Activated CD4-positive, alpha-beta T cell treated with anti-CD3 and anti-CD28 coated beads for 36 hours (primary cell): ENCODE data around the gene CEL. TPM values are rescaled to one million over a fixed set of nuclear protein-coding genes. Genes with fewer than 3 reads are reported as not detected.
"Not testable (repeated sequence)": the region's sequence is repeated elsewhere in the genome, so short reads cannot be mapped to it uniquely, and the experiment has no call there.

ENCODE experiments used
- ATAC-seq: fragments of 200-7000 bp; cut with Tn5 transposase; one replicate; pipeline ENCODE4 v1.10.0; 2021; ENCODE audit warnings: mild to moderate bottlenecking, moderate library complexity
- CTCF ChIA-PET: fragments of 350-600 bp; sonication (Branson Sonifier 250); formaldehyde crosslinking; loops from one replicate; lab custom pipeline; 2021; ENCODE audit warnings: antibody characterized with exemption; lab: Charles Lee
- POLR2A ChIA-PET: fragments of 350-600 bp; sonication (Branson Sonifier 250); formaldehyde crosslinking; loops from one replicate; lab custom pipeline; 2021; ENCODE audit warnings: antibody characterized with exemption, inconsistent platforms; lab: Charles Lee
- DNase-seq: peaks from one replicate; pipeline ENCODE4 v3.0.0-alpha.2; 2020
- H3K27ac Mint-ChIP-seq: one replicate; pipeline ENCODE4 v1.8.0; 2021; ENCODE audit warnings: mixed read lengths
- H3K27me3 Mint-ChIP-seq: one replicate; pipeline ENCODE4 v1.8.0; 2021; ENCODE audit warnings: mixed read lengths
- H3K36me3 Mint-ChIP-seq: one replicate; pipeline ENCODE4 v1.8.0; 2021; ENCODE audit warnings: low read depth, mixed read lengths
- H3K4me1 Mint-ChIP-seq: one replicate; pipeline ENCODE4 v1.8.0; 2021; ENCODE audit warnings: mixed read lengths
- H3K4me3 Mint-ChIP-seq: one replicate; pipeline ENCODE4 v1.8.0; 2021; ENCODE audit warnings: mild to moderate bottlenecking, moderate library complexity, mixed read lengths
- H3K9me3 Mint-ChIP-seq: one replicate; pipeline ENCODE4 v1.8.0; 2021; ENCODE audit warnings: low read depth, mixed read lengths
- intact Hi-C, 2 experiments: fragments of 100-400 bp; cut with DNase I in 1 of 2; cut with micrococcal nuclease in 1 of 2; formaldehyde crosslinking; loops; one replicate each; pipeline versions ENCODE4 v1.14.2 to v1.15.1; 2022 to 2024; cut with DNase I, micrococcal nuclease
- total RNA-seq, 2 experiments: library from RNA; stranded (reverse); gene quantifications; one replicate each; pipeline ENCODE4 v1.2.3, GENCODE V29; 2021

CEL gene
- total RNA-seq, 2 experiments from 2014 or later, result 0.98 to 1.2 TPM

GRCh38 chr9:133086894-133087293 is 25.1 kb downstream of the CEL start:
- H3K9me3 Mint-ChIP-seq, result no peaks in the 10 kb centered on the region
- ChIA-PET POLR2A (no interaction called here), CTCF (no interaction called here)
- H3K36me3 Mint-ChIP-seq, result no peaks in the 10 kb centered on the region
- DNase-seq, result no peak
- no peak overlapping the region for H3K27ac Mint-ChIP-seq
- ATAC-seq, result no peak
- no peaks in the 10 kb centered on the region for H3K4me1 Mint-ChIP-seq
- no peaks in the 10 kb centered on the region for H3K27me3 Mint-ChIP-seq
- H3K4me3 Mint-ChIP-seq, result no peak overlapping the region
- intact Hi-C loops, result loop anchor here in 1 of 2 experiments (2.0 kb wide), 1 partner anchor 18 kb away; no protein-coding TSS in a partner anchor

GRCh38 chr9:133087429-133088145 is 25.8 kb downstream of the CEL start:
- Mint-ChIP-seq H3K4me1 (no peaks in the 10 kb centered on the region), H3K36me3 (no peaks in the 10 kb centered on the region), H3K9me3 (no peaks in the 10 kb centered on the region), H3K4me3 (no peak overlapping the region), H3K27ac (no peak overlapping the region), H3K27me3 (no peaks in the 10 kb centered on the region)
- CTCF ChIA-PET, result no interaction called here
- POLR2A ChIA-PET, result no interaction called here
- no peak for DNase-seq
- no peak for ATAC-seq
- intact Hi-C loops, result loop anchor here in 1 of 2 experiments (2.0 kb wide), 1 partner anchor 19 kb away; no protein-coding TSS in a partner anchor

- H3K27me3 Mint-ChIP-seq, result no peaks in the 10 kb centered on the region
- intact Hi-C loops, result no loop called here
- POLR2A ChIA-PET, result no interaction called here
- no peaks in the 10 kb centered on the region for H3K4me1 Mint-ChIP-seq
- CTCF ChIA-PET, result no interaction called here
- no peaks in the 10 kb centered on the region for H3K9me3 Mint-ChIP-seq
- ATAC-seq (no peak), DNase-seq (no peak)
- H3K36me3 Mint-ChIP-seq, result no peaks in the 10 kb centered on the region
- H3K4me3 Mint-ChIP-seq, result no peak overlapping the region
- no peak overlapping the region for H3K27ac Mint-ChIP-seq
These were observed 26.5 kb downstream of the CEL start for GRCh38 chr9:133088146-133088750.

- Mint-ChIP-seq H3K27me3 (no peaks in the 10 kb centered on the region), H3K27ac (no peak overlapping the region), H3K4me1 (no peaks in the 10 kb centered on the region), H3K9me3 (no peaks in the 10 kb centered on the region), H3K4me3 (no peak overlapping the region), H3K36me3 (no peaks in the 10 kb centered on the region)
- intact Hi-C loops, result no loop called here
- no peak for ATAC-seq
- no peak for DNase-seq
- ChIA-PET POLR2A (no interaction called here), CTCF (no interaction called here)
These were observed 27.0 kb downstream of the CEL start for GRCh38 chr9:133088756-133089155.

GRCh38 chr9:133089271-133089671 is 27.5 kb downstream of the CEL start:
- H3K36me3 Mint-ChIP-seq, result no peaks in the 10 kb centered on the region
- no peaks in the 10 kb centered on the region for H3K9me3 Mint-ChIP-seq
- no peak overlapping the region for H3K4me3 Mint-ChIP-seq
- CTCF ChIA-PET, result no interaction called here
- no peak overlapping the region for H3K27ac Mint-ChIP-seq
- H3K27me3 Mint-ChIP-seq, result no peaks in the 10 kb centered on the region
- no peaks in the 10 kb centered on the region for H3K4me1 Mint-ChIP-seq
- POLR2A ChIA-PET, result no interaction called here
- ATAC-seq (no peak), DNase-seq (no peak)
- intact Hi-C loops, result no loop called here

- Mint-ChIP-seq H3K27me3 (no peaks in the 10 kb centered on the region), H3K36me3 (no peaks in the 10 kb centered on the region), H3K4me3 (no peak overlapping the region), H3K9me3 (peaks cover 3% of the 10 kb centered on the region), H3K27ac (no peak overlapping the region), H3K4me1 (no peaks in the 10 kb centered on the region)
- DNase-seq (no peak), ATAC-seq (no peak)
- CTCF ChIA-PET, result interaction anchor here (0.6 kb wide), 1 partner anchor 54 kb away, joined by 3 read pairs; no protein-coding TSS in a partner anchor
- intact Hi-C loops, result no loop called here
- POLR2A ChIA-PET, result no interaction called here
These were observed 28.4 kb downstream of the CEL start for GRCh38 chr9:133090187-133090586.

- H3K36me3 Mint-ChIP-seq, result peaks cover 4% of the 10 kb centered on the region
- POLR2A ChIA-PET, result no interaction called here
- H3K9me3 Mint-ChIP-seq, result peaks cover 6% of the 10 kb centered on the region
- CTCF ChIA-PET, result interaction anchor here (1.4 kb wide), 1 partner anchor 69 kb away, joined by 4 read pairs; no protein-coding TSS in a partner anchor
- ATAC-seq (no peak), DNase-seq (no peak)
- H3K4me3 Mint-ChIP-seq, result no peak overlapping the region
- intact Hi-C loops, result no loop called here
- H3K27ac Mint-ChIP-seq, result no peak overlapping the region
- H3K4me1 Mint-ChIP-seq, result no peaks in the 10 kb centered on the region
- no peaks in the 10 kb centered on the region for H3K27me3 Mint-ChIP-seq
These were observed 29.1 kb downstream of the CEL start for GRCh38 chr9:133090752-133091385.

- H3K4me1 Mint-ChIP-seq, ATAC-seq, H3K27ac Mint-ChIP-seq, H3K4me3 Mint-ChIP-seq, DNase-seq, intact Hi-C loops, POLR2A ChIA-PET, H3K27me3 Mint-ChIP-seq: not testable (repeated sequence)
- Mint-ChIP-seq H3K9me3 (peaks cover 15% of the 10 kb centered on the region), H3K36me3 (peaks cover 36% of the 10 kb centered on the region)
- CTCF ChIA-PET, result interaction anchor here (0.7 to 1.3 kb wide), 3 partner anchors 8 to 50 kb away, joined by 3 to 4 read pairs (median 3); no protein-coding TSS in a partner anchor
These were observed 32.6 kb downstream of the CEL start for GRCh38 chr9:133094351-133094750.

GRCh38 chr9:133094842-133095393 is 33.1 kb downstream of the CEL start:
- Mint-ChIP-seq H3K27me3 (no peaks in the 10 kb centered on the region), H3K27ac (no peak overlapping the region), H3K4me3 (no peak overlapping the region), H3K9me3 (peaks cover 15% of the 10 kb centered on the region), H3K4me1 (no peaks in the 10 kb centered on the region), H3K36me3 (peaks cover 41% of the 10 kb centered on the region)
- DNase-seq (no peak), ATAC-seq (no peak)
- POLR2A ChIA-PET, result no interaction called here
- intact Hi-C loops, result no loop called here
- CTCF ChIA-PET, result interaction anchor here (1.3 to 1.5 kb wide), 3 partner anchors 42 to 52 kb away, joined by 3 to 4 read pairs (median 4); no protein-coding TSS in a partner anchor

GRCh38 chr9:133098104-133098754 is 36.4 kb downstream of the CEL start:
- no peaks in the 10 kb centered on the region for H3K27me3 Mint-ChIP-seq
- ChIA-PET CTCF (interaction anchor here (0.8 kb wide), 1 partner anchor 16 kb away, joined by 3 read pairs; no protein-coding TSS in a partner anchor), POLR2A (interaction anchor here (0.6 kb wide), 1 partner anchor 994 kb away, joined by 5 read pairs; no protein-coding TSS in a partner anchor)
- H3K4me1 Mint-ChIP-seq, result no peaks in the 10 kb centered on the region
- H3K4me3 Mint-ChIP-seq, result no peak overlapping the region
- peaks cover 15% of the 10 kb centered on the region for H3K9me3 Mint-ChIP-seq
- peaks cover 68% of the 10 kb centered on the region for H3K36me3 Mint-ChIP-seq
- DNase-seq (no peak), ATAC-seq (no peak)
- intact Hi-C loops, result no loop called here
- H3K27ac Mint-ChIP-seq, result no peak overlapping the region

- intact Hi-C loops, result no loop called here
- Mint-ChIP-seq H3K27me3 (no peaks in the 10 kb centered on the region), H3K9me3 (peaks cover 15% of the 10 kb centered on the region), H3K27ac (no peak overlapping the region), H3K4me3 (no peak overlapping the region), H3K4me1 (no peaks in the 10 kb centered on the region), H3K36me3 (peaks cover 69% of the 10 kb centered on the region)
- POLR2A ChIA-PET, result interaction anchor here (0.6 kb wide), 1 partner anchor 993 kb away, joined by 5 read pairs; no protein-coding TSS in a partner anchor
- CTCF ChIA-PET, result interaction anchor here (0.8 kb wide), 1 partner anchor 16 kb away, joined by 3 read pairs; no protein-coding TSS in a partner anchor
- ATAC-seq (no peak), DNase-seq (no peak)
These were observed 37.1 kb downstream of the CEL start for GRCh38 chr9:133098871-133099270.
